ENCODE measurements around the gene KATNIP. TPM values are rescaled to one million over a fixed set of nuclear protein-coding genes. Genes with fewer than 3 reads are reported as not detected.

The KATNIP gene
- total RNA-seq, 1 donor from 2014 or later = 48.7 TPM

- no peak for TF ChIP-seq CTCF (IDR thresholded peaks at IDR 0.05; ENCODE audit: unreplicated experiment)
- H3K9me3 Mint-ChIP-seq (ENCODE audit: low read depth) = no peaks in the 10 kb centered on the region
- H3K36me3 Mint-ChIP-seq (ENCODE audit: insufficient read depth) = peaks cover 34% of the 10 kb centered on the region
- H3K4me3 Mint-ChIP-seq (ENCODE audit: low read depth) = no peak overlapping the region
- no peak for DNase-seq (ENCODE audit: low spot score, unreplicated experiment)
- H3K27me3 Mint-ChIP-seq = no peaks in the 10 kb centered on the region
- H3K4me1 Mint-ChIP-seq (ENCODE audit: low read depth) = peaks cover 4% of the 10 kb centered on the region
- no peak overlapping the region for H3K27ac Mint-ChIP-seq
Observed at GRCh38 chr16:27528294-27528693, 21.6 kb upstream of the KATNIP start.

GRCh38 chr16:27529962-27530361, 20.0 kb upstream of the KATNIP start:
- H3K9me3 Mint-ChIP-seq (ENCODE audit: low read depth) = no peaks in the 10 kb centered on the region
- H3K36me3 Mint-ChIP-seq (ENCODE audit: insufficient read depth) = peaks cover 41% of the 10 kb centered on the region
- H3K27me3 Mint-ChIP-seq = no peaks in the 10 kb centered on the region
- no peak for TF ChIP-seq CTCF (IDR thresholded peaks at IDR 0.05; ENCODE audit: unreplicated experiment)
- H3K4me3 Mint-ChIP-seq (ENCODE audit: low read depth) = no peak overlapping the region
- no peak overlapping the region for H3K27ac Mint-ChIP-seq
- no peak for DNase-seq (ENCODE audit: low spot score, unreplicated experiment)
- H3K4me1 Mint-ChIP-seq (ENCODE audit: low read depth) = peaks cover 4% of the 10 kb centered on the region

- Mint-ChIP-seq H3K27me3 (no peaks in the 10 kb centered on the region), H3K4me3 (ENCODE audit: low read depth) (no peak overlapping the region), H3K27ac (peak overlapping the region; percentile 81), H3K4me1 (ENCODE audit: low read depth) (peaks cover 4% of the 10 kb centered on the region), H3K9me3 (ENCODE audit: low read depth) (no peaks in the 10 kb centered on the region), H3K36me3 (ENCODE audit: insufficient read depth) (peaks cover 38% of the 10 kb centered on the region)
- DNase-seq (ENCODE audit: low spot score, unreplicated experiment) = no peak
- no peak for TF ChIP-seq CTCF (IDR thresholded peaks at IDR 0.05; ENCODE audit: unreplicated experiment)
Observed at GRCh38 chr16:27531186-27531585, 18.8 kb upstream of the KATNIP start.

- no peak for TF ChIP-seq CTCF (IDR thresholded peaks at IDR 0.05; ENCODE audit: unreplicated experiment)
- no peaks in the 10 kb centered on the region for H3K27me3 Mint-ChIP-seq
- peaks cover 35% of the 10 kb centered on the region for H3K36me3 Mint-ChIP-seq (ENCODE audit: insufficient read depth)
- H3K27ac Mint-ChIP-seq = peak overlapping the region; percentile 83
- peaks cover 4% of the 10 kb centered on the region for H3K4me1 Mint-ChIP-seq (ENCODE audit: low read depth)
- no peak overlapping the region for H3K4me3 Mint-ChIP-seq (ENCODE audit: low read depth)
- DNase-seq (ENCODE audit: low spot score, unreplicated experiment) = no peak
- H3K9me3 Mint-ChIP-seq (ENCODE audit: low read depth) = no peaks in the 10 kb centered on the region
Observed at GRCh38 chr16:27531826-27532800, 17.8 kb upstream of the KATNIP start.

- H3K36me3 Mint-ChIP-seq (ENCODE audit: insufficient read depth) = peaks cover 31% of the 10 kb centered on the region
- H3K27me3 Mint-ChIP-seq = no peaks in the 10 kb centered on the region
- H3K9me3 Mint-ChIP-seq (ENCODE audit: low read depth) = no peaks in the 10 kb centered on the region
- no peak for TF ChIP-seq CTCF (IDR thresholded peaks at IDR 0.05; ENCODE audit: unreplicated experiment)
- H3K27ac Mint-ChIP-seq = no peak overlapping the region
- no peak for DNase-seq (ENCODE audit: low spot score, unreplicated experiment)
- H3K4me1 Mint-ChIP-seq (ENCODE audit: low read depth) = peaks cover 4% of the 10 kb centered on the region
- no peak overlapping the region for H3K4me3 Mint-ChIP-seq (ENCODE audit: low read depth)
Observed at GRCh38 chr16:27534256-27534655, 15.7 kb upstream of the KATNIP start.

All from progenitor cell of endocrine pancreas (in vitro differentiated cells).